Measurements from ENCODE around the gene FRMD7. TPM values are rescaled to one million over a fixed set of nuclear protein-coding genes. Genes with fewer than 3 reads are reported as not detected.
A peak's percentile ranks its signal among the peaks of the same experiment; 100 is the strongest.

Gene FRMD7
- total RNA-seq, 2 experiments from 2014 or later = not detected

DNA sequence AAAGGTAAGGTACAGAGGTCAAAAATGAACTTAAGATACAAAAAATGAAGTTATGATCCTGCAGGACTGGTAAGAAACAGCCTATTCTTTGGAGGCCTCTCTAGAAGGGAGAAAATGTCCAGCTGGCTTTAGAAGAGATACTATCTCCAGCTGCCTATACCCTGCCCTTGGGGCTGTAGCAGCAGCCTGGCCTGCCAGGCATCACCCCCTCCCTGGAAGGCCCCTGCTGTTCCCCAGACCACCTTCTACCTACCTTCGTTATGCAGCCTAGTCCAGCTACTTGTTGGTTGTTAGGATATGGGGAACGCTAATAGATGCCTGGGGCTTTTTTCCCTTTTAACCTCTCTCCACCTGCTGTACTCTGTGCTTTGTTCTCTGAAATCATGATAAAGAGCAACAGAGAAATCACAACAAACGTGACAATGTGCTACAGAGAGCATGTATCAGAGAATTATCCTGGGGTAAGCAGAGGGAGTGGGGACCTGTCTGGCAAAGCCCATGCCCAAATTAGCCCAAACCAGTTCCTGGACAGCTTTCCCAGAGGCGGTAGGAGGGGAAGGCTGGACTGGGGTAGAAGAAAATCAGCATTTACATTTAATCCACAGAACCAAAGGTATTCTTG is 34.5 kb downstream of the FRMD7 start:
- H3K27ac ChIP-seq (ENCODE audit: low read depth in 1 of 2, low read length in 2 of 2) = no peak overlapping the region
- POLR2A ChIA-PET = interaction anchor here (1.1 kb wide), 1 partner anchor 126 kb away, joined by 12 read pairs; the partner anchor contains the start of gene RAP2C
- intact Hi-C loops (cut with DNase I, micrococcal nuclease) = loop anchor here (5.0 kb wide), 2 partner anchors 519 to 539 kb away; no protein-coding TSS in a partner anchor
- CTCF ChIA-PET = interaction anchor here (1.1 kb wide), 1 partner anchor 104 kb away, joined by 3 read pairs; no protein-coding TSS in a partner anchor
- no peaks in the 10 kb centered on the region for H3K9me3 ChIP-seq (ENCODE audit: control insufficient read depth in 1 of 2, insufficient read depth in 1 of 2, low read length in 2 of 2)
- ATAC-seq (ENCODE audit: poor library complexity) = no peak
- Mint-ChIP-seq H3K9me3 (no peaks in the 10 kb centered on the region), H3K36me3 (ENCODE audit: low read depth) (no peaks in the 10 kb centered on the region), H3K27me3 (no peaks in the 10 kb centered on the region), H3K27ac (no peak overlapping the region), H3K4me1 (ENCODE audit: low read depth) (no peaks in the 10 kb centered on the region), H3K4me3 (no peak overlapping the region)
- TF ChIP-seq, protein P1, sequence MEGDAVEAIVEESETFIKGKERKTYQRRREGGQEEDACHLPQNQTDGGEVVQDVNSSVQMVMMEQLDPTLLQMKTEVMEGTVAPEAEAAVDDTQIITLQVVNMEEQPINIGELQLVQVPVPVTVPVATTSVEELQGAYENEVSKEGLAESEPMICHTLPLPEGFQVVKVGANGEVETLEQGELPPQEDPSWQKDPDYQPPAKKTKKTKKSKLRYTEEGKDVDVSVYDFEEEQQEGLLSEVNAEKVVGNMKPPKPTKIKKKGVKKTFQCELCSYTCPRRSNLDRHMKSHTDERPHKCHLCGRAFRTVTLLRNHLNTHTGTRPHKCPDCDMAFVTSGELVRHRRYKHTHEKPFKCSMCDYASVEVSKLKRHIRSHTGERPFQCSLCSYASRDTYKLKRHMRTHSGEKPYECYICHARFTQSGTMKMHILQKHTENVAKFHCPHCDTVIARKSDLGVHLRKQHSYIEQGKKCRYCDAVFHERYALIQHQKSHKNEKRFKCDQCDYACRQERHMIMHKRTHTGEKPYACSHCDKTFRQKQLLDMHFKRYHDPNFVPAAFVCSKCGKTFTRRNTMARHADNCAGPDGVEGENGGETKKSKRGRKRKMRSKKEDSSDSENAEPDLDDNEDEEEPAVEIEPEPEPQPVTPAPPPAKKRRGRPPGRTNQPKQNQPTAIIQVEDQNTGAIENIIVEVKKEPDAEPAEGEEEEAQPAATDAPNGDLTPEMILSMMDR (IDR thresholded peaks at IDR 0.05) = no peak
- H3K36me3 ChIP-seq (ENCODE audit: insufficient read depth, low read length) = no peaks in the 10 kb centered on the region
- no peaks in the 10 kb centered on the region for H3K27me3 ChIP-seq (ENCODE audit: control insufficient read depth in 1 of 2, insufficient read depth in 2 of 2, low read length in 2 of 2)
- no peak overlapping the region for H3K4me3 ChIP-seq (ENCODE audit: low read length)
- DNase-seq = no peak
- no peaks in the 10 kb centered on the region for H3K4me1 ChIP-seq (ENCODE audit: insufficient read depth, low read length)

DNA sequence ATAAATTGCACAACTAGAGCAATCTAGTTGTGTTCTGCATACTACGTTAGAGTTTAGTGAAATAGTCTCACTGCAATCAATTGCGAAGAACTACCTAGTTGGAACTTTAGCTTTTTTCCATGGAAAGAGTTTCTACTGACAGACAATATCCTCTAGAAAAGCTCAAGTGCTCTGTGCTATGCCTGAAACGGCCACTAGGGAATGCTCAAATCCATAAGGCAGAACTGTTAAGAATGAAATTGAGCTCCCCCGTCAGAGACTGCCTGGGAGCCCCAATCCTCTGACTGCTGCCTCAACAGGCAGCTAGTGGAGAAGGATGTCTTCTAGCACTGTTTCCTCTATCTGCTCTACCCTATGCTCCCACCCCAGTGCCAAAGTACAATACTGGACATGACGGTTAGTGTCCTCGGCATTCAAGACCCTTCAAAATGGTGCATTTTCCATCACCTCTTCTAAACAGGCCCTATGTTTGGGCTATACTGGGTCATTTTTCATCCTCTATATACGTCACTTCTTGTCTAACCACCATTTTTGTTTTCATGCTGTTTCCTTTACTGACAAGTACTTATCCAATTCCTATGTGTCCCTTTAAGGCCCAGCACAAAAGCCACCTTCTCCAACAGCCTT is 35.3 kb downstream of the FRMD7 start:
- TF ChIP-seq, protein P1 (IDR thresholded peaks at IDR 0.05) = peak; percentile 70
- no peak overlapping the region for H3K27ac Mint-ChIP-seq
- ChIA-PET POLR2A (interaction anchor here (0.6 to 1.1 kb wide), 2 partner anchors 14 to 127 kb away, joined by 3 to 12 read pairs; partner anchors contain the start of gene RAP2C), CTCF (interaction anchor here (0.6 to 1.6 kb wide), 13 partner anchors 8 to 251 kb away, joined by 3 to 16 read pairs (median 3); partner anchors contain the start of gene RAP2C)
- no peaks in the 10 kb centered on the region for H3K9me3 ChIP-seq (ENCODE audit: control insufficient read depth in 1 of 2, insufficient read depth in 1 of 2, low read length in 2 of 2)
- peak; percentile 7 to 74 (median 30) for DNase-seq
- no peak overlapping the region for H3K4me3 ChIP-seq (ENCODE audit: low read length)
- intact Hi-C loops (cut with DNase I, micrococcal nuclease) = loop anchor here (1.0 to 5.0 kb wide), 3 partner anchors 127 to 540 kb away; partner anchors contain the start of gene RAP2C (in 1 of the 2)
- no peaks in the 10 kb centered on the region for H3K36me3 ChIP-seq (ENCODE audit: insufficient read depth, low read length)
- no peaks in the 10 kb centered on the region for H3K27me3 Mint-ChIP-seq
- no peak overlapping the region for H3K4me3 Mint-ChIP-seq
- H3K4me1 ChIP-seq (ENCODE audit: insufficient read depth, low read length) = no peaks in the 10 kb centered on the region
- no peaks in the 10 kb centered on the region for H3K9me3 Mint-ChIP-seq
- no peaks in the 10 kb centered on the region for H3K36me3 Mint-ChIP-seq (ENCODE audit: low read depth)
- ATAC-seq (ENCODE audit: poor library complexity) = peak; percentile 79
- H3K4me1 Mint-ChIP-seq (ENCODE audit: low read depth) = no peaks in the 10 kb centered on the region
- no peak overlapping the region for H3K27ac ChIP-seq (ENCODE audit: low read depth in 1 of 2, low read length in 2 of 2)
- H3K27me3 ChIP-seq (ENCODE audit: control insufficient read depth in 1 of 2, insufficient read depth in 2 of 2, low read length in 2 of 2) = no peaks in the 10 kb centered on the region

DNA sequence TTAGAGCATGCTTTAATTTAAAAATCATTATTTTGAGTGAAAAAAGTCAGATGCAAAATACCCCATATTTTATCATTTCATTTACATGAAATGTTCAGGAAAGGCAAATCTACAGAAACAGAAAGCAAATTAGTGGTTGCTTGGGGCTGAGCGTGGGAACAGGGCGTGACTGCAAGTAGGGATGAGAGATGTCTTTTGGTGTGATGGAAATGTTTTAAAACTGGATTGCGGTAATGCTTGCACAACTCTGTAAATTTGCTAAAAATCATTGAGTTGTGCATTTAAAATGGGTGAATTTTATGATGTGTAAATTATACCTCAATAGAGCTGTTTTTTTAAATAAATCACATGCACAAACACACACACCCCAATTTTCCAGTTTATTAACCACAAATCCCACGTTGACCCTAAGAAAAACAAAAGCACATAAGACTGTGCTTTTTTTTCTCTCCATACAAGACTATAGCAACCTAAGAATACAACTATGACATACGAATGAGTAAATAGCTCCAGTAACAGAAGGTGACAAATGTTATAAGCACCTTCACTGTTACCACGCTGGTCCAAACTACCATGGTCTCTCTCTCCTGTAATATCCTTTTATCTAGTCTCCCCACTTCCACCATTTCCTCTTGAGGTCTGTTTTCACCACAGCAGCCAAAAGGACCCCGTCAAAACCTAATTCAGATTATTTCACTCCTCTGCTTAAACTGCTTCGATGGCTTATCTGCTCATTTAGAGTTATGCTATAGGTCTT is 37.2 kb downstream of the FRMD7 start:
- DNase-seq (peak in 2 of 14 experiments; percentile 24 to 39), ATAC-seq (ENCODE audit: poor library complexity) (no peak)
- POLR2A ChIA-PET = no interaction called here

More for the DNA sequence above, 37.2 kb downstream of the FRMD7 start:
- TF ChIP-seq, protein P1 (IDR thresholded peaks at IDR 0.05) = no peak
- no peaks in the 10 kb centered on the region for H3K4me1 ChIP-seq (ENCODE audit: insufficient read depth, low read length)
- Mint-ChIP-seq H3K27ac (no peak overlapping the region), H3K9me3 (no peaks in the 10 kb centered on the region), H3K4me1 (ENCODE audit: low read depth) (no peaks in the 10 kb centered on the region), H3K36me3 (ENCODE audit: low read depth) (no peaks in the 10 kb centered on the region), H3K4me3 (no peak overlapping the region), H3K27me3 (no peaks in the 10 kb centered on the region)
- no peak overlapping the region for H3K4me3 ChIP-seq (ENCODE audit: low read length)
- H3K9me3 ChIP-seq (ENCODE audit: control insufficient read depth in 1 of 2, insufficient read depth in 1 of 2, low read length in 2 of 2) = no peaks in the 10 kb centered on the region
- H3K27me3 ChIP-seq (ENCODE audit: control insufficient read depth in 1 of 2, insufficient read depth in 2 of 2, low read length in 2 of 2) = no peaks in the 10 kb centered on the region
- CTCF ChIA-PET = no interaction called here
- intact Hi-C loops (cut with DNase I, micrococcal nuclease) = loop anchor here (5.0 kb wide), 2 partner anchors 522 to 542 kb away; no protein-coding TSS in a partner anchor
- no peak overlapping the region for H3K27ac ChIP-seq (ENCODE audit: low read depth in 1 of 2, low read length in 2 of 2)
- H3K36me3 ChIP-seq (ENCODE audit: insufficient read depth, low read length) = no peaks in the 10 kb centered on the region
